NT2/D1 (cell line): ENCODE data around the gene RETREG3.

Experiments
- DNase-seq: peaks from one replicate; pipeline ENCODE4 v3.0.0-alpha.2; 2011; ENCODE audit warnings: low read depth, low spot score
- H3K27me3 ChIP-seq: 2 replicates; pipeline ENCODE4 v1.6.0; 2011; ENCODE audit warnings: mild to moderate bottlenecking; ENCODE audit not compliant: insufficient read length, insufficient read depth
- H3K36me3 ChIP-seq: 2 replicates; pipeline ENCODE4 v1.6.1; 2011; ENCODE audit warnings: mild to moderate bottlenecking, low read length, mixed read lengths; ENCODE audit not compliant: insufficient read depth, insufficient read length
- H3K4me1 ChIP-seq: 2 replicates; pipeline ENCODE4 v1.5.1; 2011; ENCODE audit not compliant: insufficient read depth, insufficient read length
- H3K4me3 ChIP-seq: 2 replicates; pipeline ENCODE4 v1.5.1; 2011; ENCODE audit warnings: low read depth; ENCODE audit not compliant: insufficient read length
- H3K9ac ChIP-seq: 2 replicates; pipeline ENCODE4 v1.6.0; 2011; ENCODE audit warnings: low read depth; ENCODE audit not compliant: insufficient read length
- H3K9me3 ChIP-seq: 2 replicates; pipeline ENCODE4 v1.5.1; 2011; ENCODE audit warnings: mild to moderate bottlenecking, low read length; ENCODE audit not compliant: insufficient read depth
- SUZ12 ChIP-seq: IDR thresholded peaks from 2 replicates; pipeline ENCODE4 v1.6.1; 2011; ENCODE audit not compliant: insufficient read length, insufficient read depth; ENCODE audit errors: extremely low read depth
- YY1 ChIP-seq: IDR thresholded peaks from 2 replicates; pipeline ENCODE4 v1.6.1; 2011; ENCODE audit not compliant: insufficient read length, insufficient read depth
- ZNF274 ChIP-seq: IDR thresholded peaks from 2 replicates; pipeline ENCODE4 v1.6.1; 2011; ENCODE audit warnings: mild to moderate bottlenecking, low read depth, low read length

RETREG3 gene

GRCh38 chr17:42584880-42585279, 24.3 kb downstream of the RETREG3 start:
- Histone ChIP-seq H3K9ac (no peak overlapping the region), H3K4me3 (no peak overlapping the region), H3K27me3 (no peaks in the 10 kb centered on the region), H3K9me3 (no peaks in the 10 kb centered on the region), H3K4me1 (no peaks in the 10 kb centered on the region), H3K36me3 (peaks cover 84% of the 10 kb centered on the region)
- DNase-seq = no peak
- no peak for TF ChIP-seq YY1
- TF ChIP-seq SUZ12 = no peak
- TF ChIP-seq ZNF274 = no peak

GRCh38 chr17:42581744-42582270, 27.4 kb downstream of the RETREG3 start:
- Histone ChIP-seq H3K4me1 (no peaks in the 10 kb centered on the region), H3K4me3 (no peak overlapping the region), H3K9ac (no peak overlapping the region), H3K9me3 (no peaks in the 10 kb centered on the region), H3K27me3 (no peaks in the 10 kb centered on the region), H3K36me3 (peaks cover 72% of the 10 kb centered on the region)
- DNase-seq = no peak
- TF ChIP-seq YY1 = no peak
- no peak for TF ChIP-seq SUZ12
- TF ChIP-seq ZNF274 = no peak

GRCh38 chr17:42579794-42580551, 29.2 kb downstream of the RETREG3 start:
- no peak overlapping the region for H3K9ac ChIP-seq
- no peak for TF ChIP-seq SUZ12
- DNase-seq = no peak
- H3K9me3 ChIP-seq = no peaks in the 10 kb centered on the region
- H3K4me3 ChIP-seq = no peak overlapping the region
- H3K27me3 ChIP-seq = no peaks in the 10 kb centered on the region
- peaks cover 71% of the 10 kb centered on the region for H3K36me3 ChIP-seq
- no peaks in the 10 kb centered on the region for H3K4me1 ChIP-seq

- peak; percentile 76 for DNase-seq
- H3K4me1 ChIP-seq = no peaks in the 10 kb centered on the region
- H3K9me3 ChIP-seq = no peaks in the 10 kb centered on the region
- no peak for TF ChIP-seq YY1
- TF ChIP-seq ZNF274 = no peak
- no peak for TF ChIP-seq SUZ12
- H3K4me3 ChIP-seq = peak overlapping the region; percentile 94
- no peaks in the 10 kb centered on the region for H3K27me3 ChIP-seq
- peak overlapping the region; percentile 97 for H3K9ac ChIP-seq
- H3K36me3 ChIP-seq = peaks cover 74% of the 10 kb centered on the region
Measured at GRCh38 chr17:42578282-42578869, 30.8 kb downstream of the RETREG3 start.

GRCh38 chr17:42577532-42578281, 31.5 kb downstream of the RETREG3 start, which contains the start of gene PSMC3IP:
TSS of gene PSMC3IP (minus strand) at chr17:42577729. CDS start at chr17:42577686, 43 bp downstream.
- H3K36me3 ChIP-seq = peaks cover 74% of the 10 kb centered on the region

GRCh38 chr17:42577140-42577531, 32.0 kb downstream of the RETREG3 start:
- no peaks in the 10 kb centered on the region for H3K4me1 ChIP-seq
- H3K9ac ChIP-seq = peak overlapping the region; percentile 97
- TF ChIP-seq SUZ12 (no peak), YY1 (no peak), ZNF274 (no peak)
- no peaks in the 10 kb centered on the region for H3K27me3 ChIP-seq
- peak overlapping the region; percentile 94 for H3K4me3 ChIP-seq
- DNase-seq = no peak
- H3K36me3 ChIP-seq = peaks cover 74% of the 10 kb centered on the region
- no peaks in the 10 kb centered on the region for H3K9me3 ChIP-seq

More at GRCh38 chr17:42577532-42578281, 31.5 kb downstream of the RETREG3 start, which contains the start of gene PSMC3IP:
- Histone ChIP-seq H3K4me1 (no peaks in the 10 kb centered on the region), H3K27me3 (no peaks in the 10 kb centered on the region), H3K9me3 (no peaks in the 10 kb centered on the region), H3K9ac (peak within 1 kb of the TSS; percentile 97), H3K4me3 (peak within 1 kb of the TSS; percentile 94)
- peak; percentile 91 for DNase-seq
- TF ChIP-seq ZNF274 (no peak), YY1 (no peak), SUZ12 (no peak)

GRCh38 chr17:42574463-42574862, 34.7 kb downstream of the RETREG3 start:
- Histone ChIP-seq H3K9me3 (no peaks in the 10 kb centered on the region), H3K4me3 (no peak overlapping the region), H3K36me3 (peaks cover 77% of the 10 kb centered on the region), H3K4me1 (no peaks in the 10 kb centered on the region), H3K27me3 (no peaks in the 10 kb centered on the region), H3K9ac (no peak overlapping the region)
- TF ChIP-seq SUZ12 = no peak
- TF ChIP-seq ZNF274 = no peak
- no peak for TF ChIP-seq YY1
- no peak for DNase-seq
